ENCODE measurements around the gene AOPEP.

The AOPEP gene

GRCh38 chr9:95104581-95104960 is 378.1 kb downstream of the AOPEP start:
- no peak for DNase-seq (ENCODE audit: low read depth in 1 of 2, low spot score in 1 of 2)

GRCh38 chr9:95104980-95105379 is 378.5 kb downstream of the AOPEP start:
- DNase-seq (ENCODE audit: low read depth in 1 of 2, low spot score in 1 of 2), result no peak

GRCh38 chr9:95105519-95106287 is 379.2 kb downstream of the AOPEP start:
- DNase-seq (ENCODE audit: low read depth in 1 of 2, low spot score in 1 of 2), result no peak

GRCh38 chr9:95107001-95107749 is 380.7 kb downstream of the AOPEP start:
- no peak for DNase-seq (ENCODE audit: low read depth in 1 of 2, low spot score in 1 of 2)

GRCh38 chr9:95107976-95108375 is 381.5 kb downstream of the AOPEP start:
- DNase-seq (ENCODE audit: low read depth in 1 of 2, low spot score in 1 of 2), result no peak

- no peak for DNase-seq (ENCODE audit: low read depth in 1 of 2, low spot score in 1 of 2)
These were observed 382.3 kb downstream of the AOPEP start for GRCh38 chr9:95108777-95109176.

GRCh38 chr9:95109456-95109855 is 383.0 kb downstream of the AOPEP start:
- DNase-seq (ENCODE audit: low read depth in 1 of 2, low spot score in 1 of 2), result no peak

GRCh38 chr9:95110921-95111525 is 384.5 kb downstream of the AOPEP start:
- DNase-seq (ENCODE audit: low read depth in 1 of 2, low spot score in 1 of 2), result no peak

GRCh38 chr9:95111716-95112115 is 385.2 kb downstream of the AOPEP start:
- DNase-seq (ENCODE audit: low read depth in 1 of 2, low spot score in 1 of 2), result no peak

GRCh38 chr9:95112436-95113280 is 386.2 kb downstream of the AOPEP start:
- DNase-seq (ENCODE audit: low read depth in 1 of 2, low spot score in 1 of 2), result no peak

GRCh38 chr9:95115104-95115503 is 388.6 kb downstream of the AOPEP start:
- no peak for DNase-seq (ENCODE audit: low read depth in 1 of 2, low spot score in 1 of 2)

GRCh38 chr9:95116002-95116807 is 389.7 kb downstream of the AOPEP start:
- DNase-seq (ENCODE audit: low read depth in 1 of 2, low spot score in 1 of 2), result no peak

- no peak for DNase-seq (ENCODE audit: low read depth in 1 of 2, low spot score in 1 of 2)
These were observed 390.3 kb downstream of the AOPEP start for GRCh38 chr9:95116808-95117204.

- DNase-seq (ENCODE audit: low read depth in 1 of 2, low spot score in 1 of 2), result no peak
These were observed 392.1 kb downstream of the AOPEP start for GRCh38 chr9:95118596-95118995.

- no peak for DNase-seq (ENCODE audit: low read depth in 1 of 2, low spot score in 1 of 2)
These were observed 394.4 kb downstream of the AOPEP start for GRCh38 chr9:95120781-95121370.

GRCh38 chr9:95124582-95125367 is 398.3 kb downstream of the AOPEP start:
- DNase-seq (ENCODE audit: low read depth in 1 of 2, low spot score in 1 of 2), result no peak

- DNase-seq (ENCODE audit: low read depth in 1 of 2, low spot score in 1 of 2), result no peak
These were observed 399.2 kb downstream of the AOPEP start for GRCh38 chr9:95125652-95126051.

- DNase-seq (ENCODE audit: low read depth in 1 of 2, low spot score in 1 of 2), result no peak
These were observed 400.2 kb downstream of the AOPEP start for GRCh38 chr9:95126739-95127138.
